ENCODE data around the gene RCAN2. TPM values are rescaled to one million over a fixed set of nuclear protein-coding genes. Genes with fewer than 3 reads are reported as not detected.
"Not testable (repeated sequence)": the region's sequence is repeated elsewhere in the genome, so short reads cannot be mapped to it uniquely, and the experiment has no call there.

The RCAN2 gene
- total RNA-seq, 1 donor from 2014 or later, result 1.4 TPM

DNA sequence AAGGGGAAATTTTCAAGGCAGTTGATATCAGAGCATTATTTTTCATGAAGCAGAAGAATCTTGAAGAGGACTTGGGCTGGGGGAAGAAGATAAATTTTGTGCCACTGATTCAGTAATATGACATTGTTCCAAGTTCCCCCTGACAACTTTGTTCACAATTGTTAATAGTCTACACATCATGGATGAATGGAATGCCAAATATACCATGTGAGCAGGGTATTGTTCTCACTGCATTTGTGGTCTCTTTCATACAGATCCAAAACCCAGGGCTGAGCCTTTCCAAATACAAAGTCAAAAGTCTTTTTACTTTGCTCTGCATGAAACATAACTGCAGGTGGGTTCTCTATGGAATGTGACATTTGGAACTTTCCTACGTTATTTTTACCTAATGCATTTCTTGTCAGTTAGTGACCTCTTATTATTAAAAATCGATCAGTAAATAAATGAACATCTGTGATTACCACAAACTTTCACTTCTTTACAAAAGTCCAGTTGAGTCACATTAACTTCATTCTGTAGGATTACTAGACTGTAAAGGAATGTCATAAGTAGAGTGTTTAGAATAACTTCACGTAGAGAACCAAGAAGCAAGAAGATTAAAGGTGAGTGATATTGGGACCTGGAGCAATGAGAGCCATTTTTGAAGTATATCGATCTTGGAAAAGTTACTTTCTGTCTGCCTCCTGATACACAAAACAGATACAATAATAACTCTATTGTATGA, 100.9 kb downstream of the RCAN2 start:
- DNase-seq (ENCODE audit: low read depth), result no peak

GRCh38 chr6:46387728-46388127, 103.5 kb downstream of the RCAN2 start:
- not testable (repeated sequence) for DNase-seq (ENCODE audit: low read depth)

- no peak for DNase-seq (ENCODE audit: low read depth)
These were observed 109.7 kb downstream of the RCAN2 start for GRCh38 chr6:46381579-46381978.

GRCh38 chr6:46381057-46381456, 110.2 kb downstream of the RCAN2 start:
- DNase-seq (ENCODE audit: low read depth), result no peak

GRCh38 chr6:46380152-46380807, 111.0 kb downstream of the RCAN2 start:
- no peak for DNase-seq (ENCODE audit: low read depth)

DNA sequence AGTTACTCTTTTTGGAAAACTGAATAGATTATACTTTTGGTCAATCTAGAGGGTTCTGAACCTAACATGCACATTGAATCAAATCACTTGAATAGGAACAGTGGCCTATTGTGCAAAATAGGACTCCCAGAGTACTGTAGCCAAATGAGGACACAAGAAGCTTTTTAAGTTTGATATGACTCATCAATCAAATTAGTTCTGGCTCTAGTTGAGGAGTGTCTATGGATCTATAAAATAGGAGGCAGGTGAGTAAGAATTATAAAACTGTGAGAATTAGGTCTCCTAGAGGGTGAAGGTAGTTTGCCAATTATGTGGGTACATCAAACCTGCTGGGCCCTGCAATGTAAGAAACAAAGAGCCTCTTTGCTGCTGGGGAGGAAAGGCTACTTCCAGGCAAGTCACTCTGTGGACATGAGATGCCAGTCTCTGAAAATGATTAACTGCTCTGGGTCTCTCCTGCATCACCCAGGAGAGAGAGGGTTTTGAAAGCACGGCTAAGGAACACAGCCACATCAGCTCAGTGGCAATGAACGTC, 112.3 kb downstream of the RCAN2 start:
- no peak for DNase-seq (ENCODE audit: low read depth)

DNA sequence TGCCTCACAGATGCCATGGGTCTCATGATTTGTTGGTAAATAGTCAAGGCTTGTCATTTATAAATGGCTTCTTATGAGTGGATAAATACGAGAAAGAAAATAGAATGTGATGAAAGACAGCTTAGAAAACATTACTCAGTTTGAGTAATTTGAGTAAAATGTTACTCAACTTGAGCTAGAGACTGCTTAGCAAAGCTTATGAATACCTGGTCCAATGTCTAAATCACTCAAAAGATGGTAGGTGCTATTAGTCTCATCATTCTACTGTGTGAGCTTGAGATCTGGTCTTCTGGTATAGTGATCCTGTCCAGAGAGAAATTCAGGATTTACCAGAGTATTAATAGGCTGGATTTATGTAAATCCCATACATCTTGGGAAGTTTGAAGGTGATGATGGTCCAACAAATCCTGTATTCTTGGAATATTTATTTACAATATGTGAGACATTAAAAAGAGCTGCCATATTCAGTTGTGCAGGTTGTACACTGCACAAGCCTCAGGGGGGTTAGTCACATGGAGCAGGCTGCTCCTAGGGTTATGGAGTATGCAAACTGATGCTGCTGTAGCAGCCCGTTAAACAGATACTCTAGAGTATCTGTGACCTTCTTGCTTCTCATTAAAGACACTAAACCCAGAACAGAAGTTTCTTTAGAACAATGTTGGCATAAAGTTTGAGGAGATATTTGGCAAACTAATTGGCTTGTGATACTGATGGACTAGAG, 112.9 kb downstream of the RCAN2 start:
- no peak for DNase-seq (ENCODE audit: low read depth)

DNA sequence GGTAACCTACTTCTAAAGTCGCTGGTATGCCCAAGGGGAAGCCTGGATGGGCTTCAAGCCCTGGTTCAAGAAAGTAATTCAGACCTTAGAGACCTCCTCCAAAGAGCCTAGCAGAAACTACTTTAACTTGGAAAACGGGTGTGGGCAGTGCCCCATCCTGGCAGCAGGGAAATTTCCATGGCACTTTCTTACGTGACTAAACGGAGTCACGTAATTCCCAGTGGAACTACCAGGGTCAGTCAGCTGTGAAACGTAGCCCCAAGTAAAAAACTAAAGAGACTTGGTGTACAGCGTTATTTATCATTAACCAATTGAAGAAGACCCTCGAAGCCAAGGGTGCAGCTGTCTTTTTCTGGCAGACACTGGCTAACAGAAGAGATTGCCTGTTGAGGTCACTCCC, 114.0 kb downstream of the RCAN2 start:
- no peak for DNase-seq (ENCODE audit: low read depth)

DNA sequence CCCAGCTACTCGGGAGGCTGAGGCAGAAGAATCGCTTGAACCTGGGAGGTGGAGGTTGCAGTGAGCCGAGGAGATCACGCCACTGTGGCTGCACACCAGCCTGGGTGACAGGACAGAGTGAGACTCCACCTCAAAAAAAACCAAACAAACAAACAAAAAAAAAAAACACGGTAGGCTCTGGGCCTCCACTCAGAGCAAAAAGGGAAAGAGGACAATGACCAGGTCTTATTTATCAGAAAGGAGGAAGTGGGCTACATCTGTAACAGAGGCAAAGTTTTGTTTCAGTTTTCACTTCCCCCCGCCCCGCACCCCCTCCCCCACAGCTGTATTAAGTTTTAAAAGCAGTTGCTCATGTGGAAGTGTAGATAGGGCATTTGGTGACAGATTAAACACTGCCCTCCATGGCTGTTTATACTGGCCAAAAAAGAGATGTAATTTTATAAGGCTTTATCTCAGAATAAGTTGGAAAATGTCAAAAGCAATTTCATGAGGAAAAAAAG, 114.6 kb downstream of the RCAN2 start:
- DNase-seq (ENCODE audit: low read depth), result no peak

DNA sequence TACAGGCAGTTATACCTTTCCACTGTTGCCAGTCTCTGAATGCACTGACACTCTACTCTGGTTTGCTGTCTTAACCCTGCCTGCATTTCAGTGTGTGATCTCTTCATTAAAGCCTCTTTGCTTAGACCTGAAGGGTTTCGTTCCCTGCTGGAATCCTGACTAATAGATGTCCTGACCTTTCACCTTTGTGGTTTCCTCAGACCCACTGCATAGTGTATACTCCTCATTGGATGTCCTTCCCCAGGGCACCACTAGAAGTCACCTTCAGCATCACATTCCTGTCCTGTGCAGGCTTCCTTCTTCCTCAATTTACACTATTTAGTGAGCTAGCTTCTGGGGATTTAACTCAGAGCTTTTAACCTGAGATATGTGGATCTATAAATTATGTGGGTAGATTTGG, 120.6 kb downstream of the RCAN2 start:
- no peak for DNase-seq (ENCODE audit: low read depth)

DNA sequence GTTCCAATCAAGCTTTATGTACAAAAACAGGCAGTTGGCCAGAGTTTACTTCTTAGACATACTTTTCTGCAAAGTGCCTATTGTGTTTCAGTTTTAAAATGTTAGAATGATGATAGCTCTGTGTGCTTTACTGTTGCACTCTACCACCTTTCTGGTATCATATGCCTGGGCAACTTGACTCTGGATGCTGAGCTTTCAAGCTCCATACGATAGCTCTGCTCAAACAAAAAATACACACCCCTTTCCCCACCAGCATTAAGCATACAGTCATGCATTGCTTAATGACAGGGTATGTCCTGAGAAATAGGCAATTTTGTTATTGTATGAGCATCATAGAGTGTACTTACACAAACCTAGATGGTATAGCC, 123.1 kb downstream of the RCAN2 start:
- DNase-seq (ENCODE audit: low read depth), result no peak

DNA sequence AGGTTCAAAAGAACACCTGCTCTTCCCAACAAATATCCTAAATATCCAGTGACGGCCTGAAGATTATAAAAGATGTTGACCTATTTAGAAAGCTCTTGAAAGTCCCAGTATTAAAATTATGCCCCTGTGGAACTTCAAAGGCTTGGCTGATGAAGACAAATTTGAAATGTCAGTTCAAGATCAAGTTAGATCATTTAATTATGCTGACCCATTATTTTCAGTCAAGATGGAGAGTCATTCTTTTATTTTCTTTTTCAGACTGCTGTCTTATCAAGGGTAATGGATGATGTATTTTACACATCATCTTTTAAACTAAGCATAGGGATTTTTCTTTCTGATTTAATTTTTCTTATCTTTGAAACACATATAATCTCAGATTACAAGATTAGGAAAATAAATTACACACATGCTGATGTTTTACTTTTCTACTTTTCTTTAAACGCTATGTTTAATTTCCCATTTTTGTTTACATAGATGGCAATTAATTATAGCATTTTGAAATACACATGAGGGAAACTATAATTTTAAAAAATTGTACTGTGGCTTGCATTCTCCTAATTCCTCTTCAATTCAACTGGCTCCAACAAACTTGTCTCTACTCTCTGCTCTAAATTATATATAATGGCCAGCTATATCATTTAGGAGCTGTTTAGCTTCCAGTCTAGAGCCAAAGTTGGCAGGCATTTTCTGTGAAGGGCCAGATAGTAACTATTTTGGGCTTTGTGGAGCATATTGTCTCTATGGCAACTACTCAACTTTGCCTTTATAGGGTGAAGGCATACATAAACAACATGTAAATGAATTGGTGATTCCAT, 123.7 kb downstream of the RCAN2 start:
- no peak for DNase-seq (ENCODE audit: low read depth)

DNA sequence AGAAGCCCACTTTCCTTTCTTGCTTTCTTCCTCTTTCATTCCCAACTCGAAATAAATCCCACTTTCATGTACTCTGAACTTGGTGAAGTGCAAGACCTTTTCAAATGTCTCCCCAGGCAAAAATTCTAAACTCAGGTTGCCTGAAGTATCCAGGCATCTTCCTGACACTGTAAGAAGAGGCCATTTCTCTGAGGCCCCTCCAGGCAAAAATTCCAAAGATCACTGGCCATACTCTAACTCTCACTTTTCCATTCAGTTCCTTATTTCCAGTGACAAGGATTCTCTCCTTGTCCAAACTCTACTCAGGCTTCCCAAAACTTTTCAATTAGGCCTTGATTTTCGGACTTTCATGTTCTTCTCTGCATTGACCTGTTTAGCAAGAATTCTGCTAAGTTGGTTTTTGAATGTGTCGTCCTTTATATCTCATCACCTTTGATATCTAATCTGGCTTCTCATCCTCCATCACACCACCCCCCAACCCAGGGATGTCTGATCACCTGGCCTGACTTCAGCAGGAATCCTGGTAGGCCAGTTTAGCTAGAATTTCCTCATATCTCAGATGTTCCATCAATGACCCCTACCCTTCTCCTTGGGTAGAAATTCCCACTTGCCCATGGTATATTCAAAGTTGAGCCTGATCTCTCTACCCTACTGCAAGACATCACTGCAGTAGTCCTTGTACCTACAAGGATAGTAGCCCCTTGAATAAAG, 124.9 kb downstream of the RCAN2 start:
- no peak for DNase-seq (ENCODE audit: low read depth)

- DNase-seq (ENCODE audit: low read depth), result no peak
These were observed 133.7 kb downstream of the RCAN2 start for GRCh38 chr6:46357591-46357990.

- no peak for DNase-seq (ENCODE audit: low read depth)
These were observed 134.7 kb downstream of the RCAN2 start for GRCh38 chr6:46356543-46356942.

GRCh38 chr6:46353528-46353927, 137.7 kb downstream of the RCAN2 start:
- no peak for DNase-seq (ENCODE audit: low read depth)

DNA sequence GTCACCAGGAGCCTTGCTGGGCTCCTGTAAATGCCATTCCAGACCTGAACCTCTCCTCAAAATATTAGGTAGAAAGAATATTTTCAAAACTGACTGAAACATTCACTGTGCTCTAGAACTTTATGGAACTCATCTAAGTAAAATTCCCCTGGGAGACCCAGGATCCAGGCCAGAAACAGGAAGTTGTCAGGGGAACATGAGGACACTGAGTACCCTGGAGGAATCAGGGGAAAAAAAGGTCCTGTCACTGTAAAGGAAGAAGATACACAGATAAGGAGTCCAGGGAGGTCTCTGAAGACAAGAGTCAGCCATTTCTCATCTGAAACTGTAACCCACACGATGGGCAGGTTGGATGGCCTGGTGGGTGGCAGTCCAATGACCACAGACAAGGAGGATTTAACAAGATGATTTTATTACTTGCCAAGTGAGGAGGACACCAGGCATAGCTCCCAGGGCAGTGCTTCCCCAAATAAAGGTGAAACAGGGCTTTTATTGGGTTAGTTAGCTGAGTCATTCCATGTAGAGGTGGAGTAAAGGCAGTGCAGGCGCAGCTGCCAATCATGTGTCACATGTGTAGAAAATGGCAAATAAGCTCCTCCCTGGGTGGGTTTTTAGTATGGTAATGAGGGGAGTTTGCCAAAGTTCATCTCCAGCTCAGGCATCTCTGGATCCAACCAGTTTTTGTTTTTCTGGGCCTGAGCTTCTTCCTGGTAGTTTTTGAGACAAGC, 138.5 kb downstream of the RCAN2 start:
- peak; percentile 5 for DNase-seq (ENCODE audit: low read depth)

- no peak for DNase-seq (ENCODE audit: low read depth)
These were observed 140.5 kb downstream of the RCAN2 start for GRCh38 chr6:46350714-46351113.

GRCh38 chr6:46347669-46348068, 143.6 kb downstream of the RCAN2 start:
- DNase-seq (ENCODE audit: low read depth), result no peak

GRCh38 chr6:46340246-46340645, 151.0 kb downstream of the RCAN2 start:
- DNase-seq (ENCODE audit: low read depth), result no peak

Measured in myocyte (in vitro differentiated cells).